ENCODE results near the gene YBEY. TPM values are rescaled to one million over a fixed set of nuclear protein-coding genes. Genes with fewer than 3 reads are reported as not detected.

YBEY gene
- polyA plus RNA-seq, 1 donor (not counting 4 experiments of a cell fraction or from before 2014, with no cell fraction given), result 23.5 TPM

DNA sequence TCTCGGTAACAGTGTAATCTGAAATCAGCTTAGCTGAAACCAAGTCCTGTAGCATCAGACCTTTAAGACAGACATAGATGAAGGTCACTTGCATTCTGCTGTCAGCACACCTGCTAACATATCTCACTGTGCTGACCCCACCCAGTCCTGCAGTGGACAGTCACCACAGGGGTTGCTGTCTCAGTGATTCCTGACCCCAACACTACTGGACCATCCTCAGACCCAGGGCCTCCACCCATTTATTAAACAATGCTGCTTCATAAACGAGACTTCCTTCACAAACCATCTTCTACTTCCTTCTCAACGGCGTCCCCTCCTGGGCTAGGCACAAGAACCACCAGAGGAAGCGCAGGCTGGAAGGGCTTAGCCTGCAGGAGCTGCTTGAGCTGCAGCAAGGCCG is 39.8 kb upstream of the YBEY start:
- H3K4me3 ChIP-seq (ENCODE audit: control insufficient read depth in 2 of 3, extremely low read depth in 1 of 3, insufficient read depth in 2 of 3, low read depth in 1 of 3, low read length in 3 of 3), result no peak overlapping the region
- H3K9me1 ChIP-seq (ENCODE audit: control insufficient read depth, extremely low read depth, insufficient read depth, low read length), result no peaks in the 10 kb centered on the region
- no peak for TF ChIP-seq EZH2 (IDR thresholded peaks at IDR 0.05; ENCODE audit: low read length)
- TF ChIP-seq, protein P1, sequence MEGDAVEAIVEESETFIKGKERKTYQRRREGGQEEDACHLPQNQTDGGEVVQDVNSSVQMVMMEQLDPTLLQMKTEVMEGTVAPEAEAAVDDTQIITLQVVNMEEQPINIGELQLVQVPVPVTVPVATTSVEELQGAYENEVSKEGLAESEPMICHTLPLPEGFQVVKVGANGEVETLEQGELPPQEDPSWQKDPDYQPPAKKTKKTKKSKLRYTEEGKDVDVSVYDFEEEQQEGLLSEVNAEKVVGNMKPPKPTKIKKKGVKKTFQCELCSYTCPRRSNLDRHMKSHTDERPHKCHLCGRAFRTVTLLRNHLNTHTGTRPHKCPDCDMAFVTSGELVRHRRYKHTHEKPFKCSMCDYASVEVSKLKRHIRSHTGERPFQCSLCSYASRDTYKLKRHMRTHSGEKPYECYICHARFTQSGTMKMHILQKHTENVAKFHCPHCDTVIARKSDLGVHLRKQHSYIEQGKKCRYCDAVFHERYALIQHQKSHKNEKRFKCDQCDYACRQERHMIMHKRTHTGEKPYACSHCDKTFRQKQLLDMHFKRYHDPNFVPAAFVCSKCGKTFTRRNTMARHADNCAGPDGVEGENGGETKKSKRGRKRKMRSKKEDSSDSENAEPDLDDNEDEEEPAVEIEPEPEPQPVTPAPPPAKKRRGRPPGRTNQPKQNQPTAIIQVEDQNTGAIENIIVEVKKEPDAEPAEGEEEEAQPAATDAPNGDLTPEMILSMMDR (optimal IDR thresholded peaks at IDR 0.05 in 1 of 3, IDR thresholded peaks at IDR 0.05 in 1 of 3, conservative IDR thresholded peaks at IDR 0.05 in 1 of 3; ENCODE audit: extremely low read depth in 1 of 3, insufficient read depth in 2 of 3, low read length in 3 of 3), result no peak
- FAIRE-seq (no peak), DNase-seq (ENCODE audit: low read depth, low spot score) (no peak)
- no peak overlapping the region for H3K9ac ChIP-seq (ENCODE audit: control insufficient read depth, extremely low read depth, insufficient read depth, low read length)
- no peaks in the 10 kb centered on the region for H3K27me3 ChIP-seq (ENCODE audit: control insufficient read depth, extremely low read depth, insufficient read depth, low read length)
- peaks cover 35 to 51% of the 10 kb centered on the region in 2 experiments for H3K36me3 ChIP-seq (ENCODE audit: control insufficient read depth in 2 of 2, extremely low read depth in 1 of 2, insufficient read depth in 2 of 2, low read length in 2 of 2)
- no peak overlapping the region for H2AFZ ChIP-seq (ENCODE audit: control insufficient read depth, low read length)
- no peak overlapping the region for H3K4me2 ChIP-seq (ENCODE audit: control insufficient read depth, extremely low read depth, insufficient read depth, low read depth, low read length)
- H3K79me2 ChIP-seq (ENCODE audit: control insufficient read depth, insufficient read depth, low read length), result no peaks in the 10 kb centered on the region
- H3K4me1 ChIP-seq (ENCODE audit: control insufficient read depth, extremely low read depth, insufficient read depth, low read length), result no peaks in the 10 kb centered on the region
- H4K20me1 ChIP-seq (ENCODE audit: control insufficient read depth, extremely low read depth, insufficient read depth, low read length), result no peaks in the 10 kb centered on the region
- H3K9me3 ChIP-seq (ENCODE audit: control insufficient read depth, low read depth, low read length), result no peaks in the 10 kb centered on the region
- dilution Hi-C loops (cut with MboI; ENCODE audit: extremely low pct_ligation_motif_present, low sequenced_read_pairs), result no loop called here
- no peak overlapping the region for H3K27ac ChIP-seq (ENCODE audit: control insufficient read depth, insufficient read depth, low read length)

DNA sequence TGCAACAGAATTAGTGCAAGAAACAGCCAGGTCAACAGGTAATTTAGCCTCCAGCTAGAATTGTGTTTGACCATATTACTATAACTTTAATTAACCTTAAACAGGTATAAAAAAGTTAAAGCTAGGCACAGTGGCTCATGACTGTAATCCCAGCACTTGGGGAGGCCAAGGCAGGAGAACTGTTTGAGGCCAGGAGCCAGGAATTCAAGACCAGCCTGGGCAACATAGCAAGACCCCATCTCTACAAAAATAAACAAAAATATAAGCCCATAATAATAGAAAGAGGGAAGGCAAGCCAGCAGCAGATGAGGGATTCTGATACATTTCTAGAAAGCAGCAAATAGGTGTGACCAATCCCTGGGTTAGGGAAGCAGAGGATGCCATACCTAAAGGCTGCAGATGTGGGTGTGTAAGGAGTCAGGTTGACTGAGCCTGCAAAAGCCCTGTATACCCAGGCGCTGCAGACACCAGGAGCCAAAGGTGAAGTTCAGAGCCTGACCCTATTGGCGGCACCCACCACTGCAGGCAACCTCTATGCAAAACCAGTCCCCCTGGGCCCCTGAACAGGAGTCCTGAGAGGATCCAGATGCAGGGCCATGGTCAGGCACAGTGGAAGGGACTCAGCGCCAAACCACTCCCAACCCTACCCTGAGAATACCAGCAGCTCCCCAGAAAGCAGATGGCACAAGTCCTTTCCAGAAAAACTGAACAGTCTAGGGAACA is 38.3 kb upstream of the YBEY start:
- no peak overlapping the region for H3K4me2 ChIP-seq (ENCODE audit: control insufficient read depth, extremely low read depth, insufficient read depth, low read depth, low read length)
- DNase-seq (ENCODE audit: low read depth, low spot score) (no peak), FAIRE-seq (no peak)
- no peaks in the 10 kb centered on the region for H3K4me1 ChIP-seq (ENCODE audit: control insufficient read depth, extremely low read depth, insufficient read depth, low read length)
- no peak overlapping the region for H3K4me3 ChIP-seq (ENCODE audit: control insufficient read depth in 2 of 3, extremely low read depth in 1 of 3, insufficient read depth in 2 of 3, low read depth in 1 of 3, low read length in 3 of 3)
- no peaks in the 10 kb centered on the region for H3K9me1 ChIP-seq (ENCODE audit: control insufficient read depth, extremely low read depth, insufficient read depth, low read length)
- no peaks in the 10 kb centered on the region for H3K9me3 ChIP-seq (ENCODE audit: control insufficient read depth, low read depth, low read length)
- no peak overlapping the region for H3K9ac ChIP-seq (ENCODE audit: control insufficient read depth, extremely low read depth, insufficient read depth, low read length)
- peaks cover 38 to 53% of the 10 kb centered on the region in 2 experiments for H3K36me3 ChIP-seq (ENCODE audit: control insufficient read depth in 2 of 2, extremely low read depth in 1 of 2, insufficient read depth in 2 of 2, low read length in 2 of 2)
- no peak overlapping the region for H3K27ac ChIP-seq (ENCODE audit: control insufficient read depth, insufficient read depth, low read length)
- H3K79me2 ChIP-seq (ENCODE audit: control insufficient read depth, insufficient read depth, low read length), result no peaks in the 10 kb centered on the region
- TF ChIP-seq, protein P1 (optimal IDR thresholded peaks at IDR 0.05 in 1 of 3, IDR thresholded peaks at IDR 0.05 in 1 of 3, conservative IDR thresholded peaks at IDR 0.05 in 1 of 3; ENCODE audit: extremely low read depth in 1 of 3, insufficient read depth in 2 of 3, low read length in 3 of 3), result no peak
- no peak for TF ChIP-seq EZH2 (IDR thresholded peaks at IDR 0.05; ENCODE audit: low read length)
- no peaks in the 10 kb centered on the region for H3K27me3 ChIP-seq (ENCODE audit: control insufficient read depth, extremely low read depth, insufficient read depth, low read length)
- H4K20me1 ChIP-seq (ENCODE audit: control insufficient read depth, extremely low read depth, insufficient read depth, low read length), result no peaks in the 10 kb centered on the region
- H2AFZ ChIP-seq (ENCODE audit: control insufficient read depth, low read length), result no peak overlapping the region
- dilution Hi-C loops (cut with MboI; ENCODE audit: extremely low pct_ligation_motif_present, low sequenced_read_pairs), result no loop called here
